ENCODE measurements around the gene CDH11. TPM values are rescaled to one million over a fixed set of nuclear protein-coding genes. Genes with fewer than 3 reads are reported as not detected.

CDH11 gene
- total and polyA plus RNA-seq, 2 donors (not counting 1 experiment from before 2014, with no cell fraction given), result 220 to 335 TPM

- H3K79me2 ChIP-seq (ENCODE audit: control insufficient read depth, insufficient read depth, low read length), result peaks cover 31% of the 10 kb centered on the region
- H3K4me2 ChIP-seq (ENCODE audit: extremely low read depth, insufficient read depth, low read length), result no peak overlapping the region
- no peak overlapping the region for H3K27ac ChIP-seq (ENCODE audit: insufficient read depth, low read length)
- peak; percentile 60 to 63 for DNase-seq (ENCODE audit: low read depth in 2 of 2)
- no peak overlapping the region for H3K4me3 ChIP-seq (replicated peaks in 1 of 4; ENCODE audit: control extremely low read depth in 1 of 4, insufficient read depth in 1 of 4, low read depth in 3 of 4, low read length in 4 of 4)
- H3K9me3 ChIP-seq (ENCODE audit: control insufficient read depth, insufficient read depth, low read depth, low read length), result no peaks in the 10 kb centered on the region
- H3K9ac ChIP-seq (ENCODE audit: insufficient read depth, low read length), result no peak overlapping the region
- H4K20me1 ChIP-seq (ENCODE audit: control insufficient read depth, extremely low read depth, insufficient read depth, low read length), result no peaks in the 10 kb centered on the region
- no peaks in the 10 kb centered on the region for H3K27me3 ChIP-seq (ENCODE audit: control insufficient read depth, insufficient read depth, low read length)
- no peaks in the 10 kb centered on the region for H3K4me1 ChIP-seq (ENCODE audit: control insufficient read depth, extremely low read depth, insufficient read depth, low read length)
- H3K36me3 ChIP-seq (ENCODE audit: control insufficient read depth, insufficient read depth, low read length), result peaks cover 1% of the 10 kb centered on the region
- TF ChIP-seq EZH2 (IDR thresholded peaks at IDR 0.05; ENCODE audit: low read length, missing control alignments) (no peak), CTCF (conservative IDR thresholded peaks at IDR 0.05 in 1 of 2, IDR thresholded peaks at IDR 0.05 in 1 of 2; ENCODE audit: low read depth in 1 of 2, low read length in 2 of 2) (no peak)
- H2AFZ ChIP-seq (ENCODE audit: low read length), result no peak overlapping the region
These were observed 89.5 kb downstream of the CDH11 start for GRCh38 chr16:65032387-65032786.

GRCh38 chr16:65024767-65025178, 97.1 kb downstream of the CDH11 start:
- Histone ChIP-seq H2AFZ (ENCODE audit: low read length) (no peak overlapping the region), H3K4me1 (ENCODE audit: control insufficient read depth, extremely low read depth, insufficient read depth, low read length) (no peaks in the 10 kb centered on the region), H3K9me3 (ENCODE audit: control insufficient read depth, insufficient read depth, low read depth, low read length) (no peaks in the 10 kb centered on the region), H3K79me2 (ENCODE audit: control insufficient read depth, insufficient read depth, low read length) (peaks cover 34% of the 10 kb centered on the region), H3K9ac (ENCODE audit: insufficient read depth, low read length) (no peak overlapping the region), H4K20me1 (ENCODE audit: control insufficient read depth, extremely low read depth, insufficient read depth, low read length) (no peaks in the 10 kb centered on the region), H3K4me3 (replicated peaks in 1 of 4; ENCODE audit: control extremely low read depth in 1 of 4, insufficient read depth in 1 of 4, low read depth in 3 of 4, low read length in 4 of 4) (no peak overlapping the region), H3K4me2 (ENCODE audit: extremely low read depth, insufficient read depth, low read length) (no peak overlapping the region), H3K36me3 (ENCODE audit: control insufficient read depth, insufficient read depth, low read length) (peaks cover 3% of the 10 kb centered on the region), H3K27me3 (ENCODE audit: control insufficient read depth, insufficient read depth, low read length) (no peaks in the 10 kb centered on the region), H3K27ac (ENCODE audit: insufficient read depth, low read length) (no peak overlapping the region)
- no peak for TF ChIP-seq CTCF (conservative IDR thresholded peaks at IDR 0.05 in 1 of 2, IDR thresholded peaks at IDR 0.05 in 1 of 2; ENCODE audit: low read depth in 1 of 2, low read length in 2 of 2)
- no peak for TF ChIP-seq EZH2 (IDR thresholded peaks at IDR 0.05; ENCODE audit: low read length, missing control alignments)
- peak in 1 of 2 donors; percentile 84 for DNase-seq (ENCODE audit: low read depth in 2 of 2)

GRCh38 chr16:65023802-65024201, 98.1 kb downstream of the CDH11 start:
- no peak overlapping the region for H2AFZ ChIP-seq (ENCODE audit: low read length)
- DNase-seq (ENCODE audit: low read depth in 2 of 2), result no peak
- no peaks in the 10 kb centered on the region for H3K4me1 ChIP-seq (ENCODE audit: control insufficient read depth, extremely low read depth, insufficient read depth, low read length)
- no peaks in the 10 kb centered on the region for H4K20me1 ChIP-seq (ENCODE audit: control insufficient read depth, extremely low read depth, insufficient read depth, low read length)
- H3K36me3 ChIP-seq (ENCODE audit: control insufficient read depth, insufficient read depth, low read length), result peaks cover 3% of the 10 kb centered on the region
- H3K4me3 ChIP-seq (replicated peaks in 1 of 4; ENCODE audit: control extremely low read depth in 1 of 4, insufficient read depth in 1 of 4, low read depth in 3 of 4, low read length in 4 of 4), result no peak overlapping the region
- no peaks in the 10 kb centered on the region for H3K9me3 ChIP-seq (ENCODE audit: control insufficient read depth, insufficient read depth, low read depth, low read length)
- TF ChIP-seq CTCF (conservative IDR thresholded peaks at IDR 0.05 in 1 of 2, IDR thresholded peaks at IDR 0.05 in 1 of 2; ENCODE audit: low read depth in 1 of 2, low read length in 2 of 2), result no peak
- no peak for TF ChIP-seq EZH2 (IDR thresholded peaks at IDR 0.05; ENCODE audit: low read length, missing control alignments)
- no peaks in the 10 kb centered on the region for H3K27me3 ChIP-seq (ENCODE audit: control insufficient read depth, insufficient read depth, low read length)
- peaks cover 34% of the 10 kb centered on the region for H3K79me2 ChIP-seq (ENCODE audit: control insufficient read depth, insufficient read depth, low read length)
- H3K9ac ChIP-seq (ENCODE audit: insufficient read depth, low read length), result no peak overlapping the region
- H3K27ac ChIP-seq (ENCODE audit: insufficient read depth, low read length), result no peak overlapping the region
- no peak overlapping the region for H3K4me2 ChIP-seq (ENCODE audit: extremely low read depth, insufficient read depth, low read length)
